ENCODE measurements around the gene MOB2. TPM values are rescaled to one million over a fixed set of nuclear protein-coding genes. Genes with fewer than 3 reads are reported as not detected.

Gene MOB2
- total and polyA plus RNA-seq, 2 of the 13 experiments (the other 11 are each of a cell fraction or from before 2014, with no cell fraction given), result 21.8 to 27.7 TPM

- ATAC-seq, result no peak
- POLR2A ChIA-PET, result no interaction called here
- Histone ChIP-seq H4K20me1 (ENCODE audit: insufficient read depth, low read length) (peaks cover 10% of the 10 kb centered on the region), H3K4me3 (replicated peaks in 1 of 3; ENCODE audit: insufficient read depth in 1 of 3, low read depth in 2 of 3, low read length in 3 of 3) (no peak overlapping the region), H3K36me3 (replicated peaks in 1 of 2; ENCODE audit: control insufficient read depth in 1 of 2, insufficient read depth in 2 of 2, low read length in 2 of 2) (no peaks in the 10 kb centered on the region; a peak in 1 of 5 replicates), H3K27me3 (ENCODE audit: control insufficient read depth in 1 of 2, insufficient read depth in 2 of 2, low read length in 2 of 2) (no peaks in the 10 kb centered on the region), H3K4me2 (ENCODE audit: low read depth, low read length) (no peak overlapping the region), H3K9ac (ENCODE audit: insufficient read depth, low read depth, low read length) (no peak overlapping the region), H3K27ac (ENCODE audit: extremely low read length, insufficient read depth, low read length) (no peak overlapping the region), H3K4me1 (ENCODE audit: insufficient read depth, low read length) (no peaks in the 10 kb centered on the region), H2AFZ (ENCODE audit: low read length) (no peak overlapping the region), H3K9me3 (ENCODE audit: low read length) (no peaks in the 10 kb centered on the region), H3K79me2 (ENCODE audit: insufficient read depth, low read length) (peaks cover 8% of the 10 kb centered on the region)
- in situ Hi-C loops (cut with HindIII; ENCODE audit: extremely low pct_ligation_motif_present, low pct_unique_long_range_greater_than_20kb) (no loop called here), intact Hi-C loops (cut with micrococcal nuclease; ENCODE audit: unreplicated experiment) (no loop called here)
- no peak for DNase-seq (ENCODE audit: low spot score)
- no peak for FAIRE-seq
- TF ChIP-seq MEIS1 (CRISPR knock-in tag; IDR thresholded peaks at IDR 0.05; ENCODE audit: borderline replicate concordance) (no peak), ZMYM4 (CRISPR knock-in tag; IDR thresholded peaks at IDR 0.05) (no peak), NONO (IDR thresholded peaks at IDR 0.05) (no peak), NONO (CRISPR knock-in tag; conservative IDR thresholded peaks at IDR 0.05) (no peak), HNRNPL (IDR thresholded peaks at IDR 0.05; ENCODE audit: low read depth, low read length) (no peak), ZXDC (CRISPR knock-in tag; IDR thresholded peaks at IDR 0.05) (no peak), HMGXB4 (CRISPR knock-in tag; IDR thresholded peaks at IDR 0.05; ENCODE audit: borderline replicate concordance in 1 of 2, low read depth in 1 of 2) (no peak), SMAD3 (CRISPR knock-in tag; IDR thresholded peaks at IDR 0.05) (no peak), CEBPG (CRISPR knock-in tag; IDR thresholded peaks at IDR 0.05) (no peak), HBP1 (CRISPR knock-in tag; IDR thresholded peaks at IDR 0.05; ENCODE audit: low read depth) (no peak), ETS1 (CRISPR knock-in tag; IDR thresholded peaks at IDR 0.05) (no peak), ZBTB26 (CRISPR knock-in tag; IDR thresholded peaks at IDR 0.05; ENCODE audit: borderline replicate concordance) (no peak), ZNF333 (CRISPR knock-in tag; IDR thresholded peaks at IDR 0.05; ENCODE audit: borderline replicate concordance) (no peak)
- CTCF ChIA-PET (ENCODE audit: low intra/inter-chr PET ratio, low total read pairs), result no interaction called here
- no TSS peak for BruUV-seq (replicated peaks)
- 90% methylated on average over 12 of the region's 28 CpGs for WGBS (ENCODE audit: low lambda C conversion rate)
Measured at GRCh38 chr11:1499261-1499890, 12.8 kb upstream of the MOB2 start.
